WTC11 (cell line): ENCODE data around the gene S100A12. TPM values are rescaled to one million over a fixed set of nuclear protein-coding genes. Genes with fewer than 3 reads are reported as not detected.

ENCODE experiments used
- ATAC-seq: fragments of 200-7000 bp; cut with Tn5 transposase; 2 replicates; pipeline ENCODE4 v1.10.0; 2021; ENCODE audit warnings: mild to moderate bottlenecking, moderate library complexity
- CTCF ChIA-PET: fragments of 300-600 bp; sonication (Branson Sonifier 250); formaldehyde crosslinking; loops from one replicate; lab custom pipeline; 2021; ENCODE audit warnings: antibody characterized with exemption; lab: Charles Lee
- POLR2A ChIA-PET: fragments of 350-600 bp; sonication (Branson Sonifier 250); formaldehyde crosslinking; loops from one replicate; lab custom pipeline; 2021; ENCODE audit warnings: antibody characterized with exemption; lab: Charles Lee
- DNase-seq: peaks from one replicate; pipeline ENCODE4 v3.0.0; 2021; ENCODE audit warnings: low spot score
- H3K27ac Mint-ChIP-seq: 2 replicates; pipeline ENCODE4 v1.8.0; 2021; ENCODE audit warnings: mixed read lengths
- H3K27me3 Mint-ChIP-seq: 2 replicates; pipeline ENCODE4 v1.8.0; 2021; ENCODE audit warnings: low read depth, mild to moderate bottlenecking, moderate library complexity, mixed read lengths
- H3K36me3 Mint-ChIP-seq: 2 replicates; pipeline ENCODE4 v1.8.0; 2021; ENCODE audit warnings: mixed read lengths
- H3K4me1 Mint-ChIP-seq: 2 replicates; pipeline ENCODE4 v1.8.0; 2022; ENCODE audit warnings: mixed read lengths
- H3K4me3 Mint-ChIP-seq: 2 replicates; pipeline ENCODE4 v1.8.0; 2021; ENCODE audit warnings: mild to moderate bottlenecking, moderate library complexity, mixed read lengths
- H3K9me3 Mint-ChIP-seq: 2 replicates; pipeline ENCODE4 v1.8.0; 2021; ENCODE audit warnings: mixed read lengths
- AFF4 ChIP-seq: sonication (generic); formaldehyde crosslinking; IDR thresholded peaks from 2 replicates; pipeline ENCODE4 v1.8.1; 2023; ENCODE audit warnings: mild to moderate bottlenecking, missing genetic modification reagents, borderline replicate concordance
- AR ChIP-seq: fragments of 250-450 bp; sonication (Bioruptor Pico); IDR thresholded peaks from 2 replicates; pipeline ENCODE4 v1.9.0; 2021; ENCODE audit warnings: mild to moderate bottlenecking
- ATF1 ChIP-seq: sonication (generic); formaldehyde crosslinking; IDR thresholded peaks from 2 replicates; pipeline ENCODE4 v1.8.1; 2023; ENCODE audit warnings: mild to moderate bottlenecking, moderate library complexity, missing genetic modification reagents
- ATF6 ChIP-seq: sonication (generic); formaldehyde crosslinking; IDR thresholded peaks from 2 replicates; pipeline ENCODE4 v1.8.1; 2023; ENCODE audit warnings: mild to moderate bottlenecking, missing genetic modification reagents
- CREB1 ChIP-seq: sonication (generic); formaldehyde crosslinking; IDR thresholded peaks from 2 replicates; pipeline ENCODE4 v1.8.0; 2023; ENCODE audit warnings: mild to moderate bottlenecking, missing genetic modification reagents
- EMX1 ChIP-seq: fragments of 250-450 bp; sonication (Bioruptor Pico); IDR thresholded peaks from 2 replicates; pipeline ENCODE4 v1.8.0; 2021; ENCODE audit warnings: mild to moderate bottlenecking
- FOXJ3 ChIP-seq: sonication (generic); formaldehyde crosslinking; IDR thresholded peaks from 2 replicates; pipeline ENCODE4 v1.9.0; 2021; ENCODE audit warnings: missing genetic modification reagents, mild to moderate bottlenecking, borderline replicate concordance
- GABPB1 ChIP-seq: sonication (generic); formaldehyde crosslinking; IDR thresholded peaks from 2 replicates; pipeline ENCODE4 v1.8.1; 2023; ENCODE audit warnings: mild to moderate bottlenecking, missing genetic modification reagents
- IRF2 ChIP-seq: sonication (generic); formaldehyde crosslinking; IDR thresholded peaks from 2 replicates; pipeline ENCODE4 v1.8.0; 2022; ENCODE audit warnings: low read depth, missing genetic modification reagents, borderline replicate concordance
- MYBL2 ChIP-seq: sonication (generic); formaldehyde crosslinking; IDR thresholded peaks from 2 replicates; pipeline ENCODE4 v1.8.1; 2023; ENCODE audit warnings: mild to moderate bottlenecking, moderate library complexity, missing genetic modification reagents
- NFATC4 ChIP-seq: fragments of 250-450 bp; sonication (Bioruptor Pico); IDR thresholded peaks from 2 replicates; pipeline ENCODE4 v1.9.0; 2021; ENCODE audit warnings: mild to moderate bottlenecking
- ZNF121 ChIP-seq: sonication (generic); formaldehyde crosslinking; IDR thresholded peaks from 2 replicates; pipeline ENCODE4 v1.8.0; 2023; ENCODE audit warnings: missing genetic modification reagents
- ZNF219 ChIP-seq: sonication (generic); formaldehyde crosslinking; IDR thresholded peaks from 2 replicates; pipeline ENCODE4 v1.8.0; 2023; ENCODE audit warnings: missing genetic modification reagents, mild to moderate bottlenecking, borderline replicate concordance
- ZNF232 ChIP-seq: sonication (generic); formaldehyde crosslinking; IDR thresholded peaks from 2 replicates; pipeline ENCODE4 v1.8.0; 2022; ENCODE audit warnings: mild to moderate bottlenecking, missing genetic modification reagents
- ZNF317 ChIP-seq: sonication (generic); formaldehyde crosslinking; IDR thresholded peaks from 2 replicates; pipeline ENCODE4 v1.8.1; 2023; ENCODE audit warnings: low read depth, mild to moderate bottlenecking, moderate library complexity, missing genetic modification reagents, borderline replicate concordance
- ZNF416 ChIP-seq: fragments of 250-450 bp; sonication (Bioruptor Pico); IDR thresholded peaks from 2 replicates; pipeline ENCODE4 v1.9.0; 2021; ENCODE audit warnings: mild to moderate bottlenecking, inconsistent platforms
- ZNF512 ChIP-seq: sonication (generic); formaldehyde crosslinking; IDR thresholded peaks from 2 replicates; pipeline ENCODE4 v1.8.1; 2022; ENCODE audit warnings: missing genetic modification reagents, borderline replicate concordance
- total RNA-seq: library from RNA; stranded (reverse); gene quantifications from 3 replicates; pipeline ENCODE4 v1.2.3, GENCODE V29; 2021
- TF ChIP-seq, protein P1 (sequence below): sonication (generic); formaldehyde crosslinking; IDR thresholded peaks from 2 replicates; pipeline ENCODE4 v1.8.1; 2022; ENCODE audit warnings: mild to moderate bottlenecking, moderate library complexity, missing genetic modification reagents

S100A12 gene
- total RNA-seq, 1 experiment from 2014 or later = not detected

- CTCF ChIA-PET = no interaction called here
- TF ChIP-seq ZNF317 (CRISPR knock-in tag) (no peak), GABPB1 (CRISPR knock-in tag) (no peak), CREB1 (CRISPR knock-in tag) (no peak)
- DNase-seq (no peak), ATAC-seq (no peak)
- H3K9me3 Mint-ChIP-seq = peaks cover 10% of the 10 kb centered on the region
- H3K4me3 Mint-ChIP-seq = no peak overlapping the region
- POLR2A ChIA-PET = interaction anchor here (0.5 kb wide), 1 partner anchor 38 kb away, joined by 4 read pairs; no protein-coding TSS in a partner anchor
- no peaks in the 10 kb centered on the region for H3K4me1 Mint-ChIP-seq
- H3K27me3 Mint-ChIP-seq = peaks cover 10% of the 10 kb centered on the region; the same call in 1 of the 2 replicates
- no peak overlapping the region for H3K27ac Mint-ChIP-seq
- H3K36me3 Mint-ChIP-seq = no peaks in the 10 kb centered on the region
These were observed 11.1 kb upstream of the S100A12 start for GRCh38 chr1:153386500-153386901.

DNA sequence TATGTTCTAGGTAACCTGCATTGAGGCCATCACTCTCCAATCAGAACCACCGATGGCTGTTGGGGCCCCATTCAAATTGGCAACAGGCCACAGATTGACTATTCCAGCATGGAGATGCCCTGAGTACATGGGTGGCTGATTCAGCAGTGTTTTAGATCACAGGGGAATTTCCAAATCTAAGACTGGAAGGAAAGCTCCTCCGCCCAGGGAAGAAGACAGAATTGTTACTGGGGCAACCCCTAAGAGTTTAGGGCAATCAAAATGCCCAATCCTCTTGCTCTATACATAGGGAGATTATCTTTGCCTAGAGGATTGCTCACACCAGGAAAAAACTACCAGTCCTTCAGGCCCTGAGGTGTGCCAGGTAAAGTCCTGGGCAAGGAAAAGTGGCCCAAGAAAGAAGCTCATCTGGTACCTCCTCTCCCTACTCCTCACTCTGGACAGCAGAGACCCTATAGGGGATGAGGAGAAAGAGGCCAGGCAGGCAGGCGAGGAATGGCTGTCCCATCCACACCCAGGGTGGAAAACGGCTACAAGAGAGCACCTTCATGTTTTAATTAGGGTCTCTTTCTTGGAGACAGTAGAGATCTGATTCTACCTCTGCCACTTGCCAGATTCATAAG is 9.6 kb upstream of the S100A12 start:
- DNase-seq = no peak
- H3K4me1 Mint-ChIP-seq = no peaks in the 10 kb centered on the region
- no peak for TF ChIP-seq ATF1
- TF ChIP-seq ZNF232 (CRISPR knock-in tag) = no peak
- TF ChIP-seq, all 79 proteins: peak for 0
- ChIA-PET CTCF (no interaction called here), POLR2A (no interaction called here)
- no peak for ATAC-seq
- Mint-ChIP-seq H3K27ac (no peak overlapping the region), H3K36me3 (no peaks in the 10 kb centered on the region), H3K9me3 (peaks cover 15% of the 10 kb centered on the region), H3K27me3 (peaks cover 9% of the 10 kb centered on the region; the same call in 1 of the 2 replicates), H3K4me3 (no peak overlapping the region)

DNA sequence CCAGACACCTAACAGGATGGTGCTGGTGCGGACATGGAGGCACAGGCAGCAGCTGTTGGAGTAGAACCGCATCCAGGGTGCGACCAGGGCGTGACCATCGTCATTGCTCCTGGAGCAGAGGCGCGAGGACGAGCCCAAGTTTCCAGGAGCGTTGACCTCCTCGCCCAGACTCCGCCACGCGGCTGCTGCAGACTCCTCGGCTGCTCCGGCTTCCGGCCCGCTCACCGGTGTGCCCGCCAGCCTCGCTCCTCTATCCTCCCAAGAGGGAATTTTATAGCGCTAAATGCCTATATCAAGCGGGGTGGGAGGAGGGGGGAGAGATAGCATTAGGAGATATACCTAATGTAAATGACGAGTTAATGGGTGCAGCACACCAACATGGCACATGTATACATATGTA is 5.3 kb upstream of the S100A12 start:
- no peak for DNase-seq
- H3K27ac Mint-ChIP-seq = no peak overlapping the region
- no peaks in the 10 kb centered on the region for H3K4me1 Mint-ChIP-seq
- no peaks in the 10 kb centered on the region for H3K36me3 Mint-ChIP-seq
- CTCF ChIA-PET = no interaction called here
- H3K9me3 Mint-ChIP-seq = peaks cover 29% of the 10 kb centered on the region
- POLR2A ChIA-PET = no interaction called here
- peaks cover 17% of the 10 kb centered on the region for H3K27me3 Mint-ChIP-seq
- TF ChIP-seq ZNF219 (no peak), ZNF416 (CRISPR knock-in tag) (no peak), MYBL2 (no peak), ATF6 (CRISPR knock-in tag) (no peak), AR (CRISPR knock-in tag) (no peak), ZNF512 (CRISPR knock-in tag) (no peak), NFATC4 (no peak), ZNF232 (CRISPR knock-in tag) (no peak), FOXJ3 (CRISPR knock-in tag) (no peak), ATF1 (no peak), IRF2 (CRISPR knock-in tag) (no peak), EMX1 (CRISPR knock-in tag) (no peak), ZNF121 (no peak), AFF4 (no peak)
- TF ChIP-seq, protein P1, sequence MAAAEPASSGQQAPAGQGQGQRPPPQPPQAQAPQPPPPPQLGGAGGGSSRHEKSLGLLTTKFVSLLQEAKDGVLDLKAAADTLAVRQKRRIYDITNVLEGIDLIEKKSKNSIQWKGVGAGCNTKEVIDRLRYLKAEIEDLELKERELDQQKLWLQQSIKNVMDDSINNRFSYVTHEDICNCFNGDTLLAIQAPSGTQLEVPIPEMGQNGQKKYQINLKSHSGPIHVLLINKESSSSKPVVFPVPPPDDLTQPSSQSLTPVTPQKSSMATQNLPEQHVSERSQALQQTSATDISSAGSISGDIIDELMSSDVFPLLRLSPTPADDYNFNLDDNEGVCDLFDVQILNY (CRISPR knock-in tag) = no peak
- H3K4me3 Mint-ChIP-seq = no peak overlapping the region
- ATAC-seq = no peak
